Caco-2 (cell line): ENCODE data around the gene EPSTI1. TPM values are rescaled to one million over a fixed set of nuclear protein-coding genes. Genes with fewer than 3 reads are reported as not detected.

Experiments
- BruUV-seq: library from RNA; stranded (reverse); fragments of 400-500 nt; replicated peaks from 2 replicates; lab custom pipeline; 2021; lab: Mats Ljungman, UMichigan
- CTCF ChIA-PET: fragments of 300-600 bp; sonication (Branson Sonifier 250); formaldehyde crosslinking; loops from one replicate; lab custom pipeline; 2022; ENCODE audit warnings: antibody characterized with exemption; lab: Charles Lee
- POLR2A ChIA-PET: fragments of 300-600 bp; sonication (Branson Sonifier 250); formaldehyde crosslinking; loops from one replicate; lab custom pipeline; 2022; ENCODE audit warnings: antibody characterized with exemption; lab: Charles Lee
- DNase-seq, 2 experiments: peaks; one replicate each; pipeline versions ENCODE4 v3.0.0 to v3.0.0-alpha.2; 2020 to 2022
- H3K27me3 ChIP-seq: replicated peaks from 2 replicates; pipeline ENCODE4 v1.6.0; 2011; ENCODE audit warnings: low read length; ENCODE audit not compliant: control insufficient read depth, insufficient read depth
- H3K36me3 ChIP-seq: 2 replicates; pipeline ENCODE4 v1.5.1; 2011; ENCODE audit warnings: low read length; ENCODE audit not compliant: control insufficient read depth, insufficient read depth
- H3K4me1 ChIP-seq: fragments of 250-450 bp; sonication (Bioruptor Pico); 2 replicates; pipeline ENCODE4 v1.5.1; 2020; ENCODE audit warnings: mild to moderate bottlenecking
- H3K4me3 ChIP-seq: 2 replicates; pipeline ENCODE4 v1.5.1; 2011; ENCODE audit warnings: low read depth, mild to moderate bottlenecking, control low read depth, low read length
- H3K9me3 ChIP-seq: fragments of 250-450 bp; sonication (Bioruptor Pico); 2 replicates; pipeline ENCODE4 v1.5.1; 2020; ENCODE audit warnings: mild to moderate bottlenecking, moderate library complexity
- H3K27ac Mint-ChIP-seq: one replicate; pipeline ENCODE4 v1.8.0; 2022; ENCODE audit warnings: mixed read lengths; ENCODE audit not compliant: unreplicated experiment
- H3K27me3 Mint-ChIP-seq: one replicate; pipeline ENCODE4 v1.8.0; 2022; ENCODE audit warnings: mixed read lengths; ENCODE audit not compliant: insufficient read depth, unreplicated experiment
- H3K36me3 Mint-ChIP-seq: one replicate; pipeline ENCODE4 v1.8.0; 2022; ENCODE audit warnings: mild to moderate bottlenecking, mixed read lengths; ENCODE audit not compliant: insufficient read depth, unreplicated experiment
- H3K4me1 Mint-ChIP-seq: one replicate; pipeline ENCODE4 v1.8.0; 2022; ENCODE audit warnings: low read depth, mixed read lengths; ENCODE audit not compliant: unreplicated experiment
- H3K4me3 Mint-ChIP-seq: one replicate; pipeline ENCODE4 v1.8.0; 2022; ENCODE audit warnings: mild to moderate bottlenecking, moderate library complexity, mixed read lengths; ENCODE audit not compliant: unreplicated experiment
- H3K9me3 Mint-ChIP-seq: one replicate; pipeline ENCODE4 v1.8.0; 2022; ENCODE audit warnings: mixed read lengths; ENCODE audit not compliant: unreplicated experiment
- CTCF ChIP-seq, 2 experiments: fragments of 200-600 bp in 1 of 2; IDR thresholded peaks; 1 replicate in 1 of 2; 2 replicates in 1 of 2; pipeline versions ENCODE4 v1.5.1 to v1.8.0; 2011 to 2022; ENCODE audit warnings: antibody characterized with exemption in 1 of 2, control low read depth in 1 of 2, inconsistent platforms in 1 of 2, low read depth in 1 of 2, low read length in 1 of 2, mild to moderate bottlenecking in 1 of 2, moderate library complexity in 1 of 2; ENCODE audit not compliant: insufficient read depth in 1 of 2, severe bottlenecking in 1 of 2, unreplicated experiment in 1 of 2
- intact Hi-C: fragments of 100-400 bp; cut with micrococcal nuclease; formaldehyde crosslinking; loops from one replicate; pipeline ENCODE4 v1.10.0; 2022; ENCODE audit not compliant: unreplicated experiment
- total RNA-seq: library from RNA; stranded (reverse); gene quantifications from 2 replicates; pipeline ENCODE4 v1.2.3, GENCODE V29; 2022

Gene EPSTI1
- total RNA-seq, 1 experiment from 2014 or later = 86.5 TPM

- Mint-ChIP-seq H3K4me1 (peaks cover 23% of the 10 kb centered on the region), H3K27ac (peak overlapping the region; percentile 91), H3K9me3 (no peaks in the 10 kb centered on the region), H3K36me3 (peaks cover 7% of the 10 kb centered on the region), H3K4me3 (peak overlapping the region; percentile 91), H3K27me3 (no peaks in the 10 kb centered on the region)
- Histone ChIP-seq H3K4me3 (peak overlapping the region; percentile 59), H3K27me3 (no peaks in the 10 kb centered on the region), H3K9me3 (no peaks in the 10 kb centered on the region), H3K4me1 (peaks cover 41% of the 10 kb centered on the region), H3K36me3 (no peaks in the 10 kb centered on the region)
- no TSS peak for BruUV-seq
- intact Hi-C loops = no loop called here
- CTCF ChIA-PET = interaction anchor here (0.7 kb wide), 1 partner anchor 19 kb away, joined by 4 read pairs; no protein-coding TSS in a partner anchor
- TF ChIP-seq CTCF (IDR thresholded peaks at IDR 0.05; ENCODE audit: insufficient read depth in 1 of 2, low read depth in 1 of 2, low read length in 1 of 2, severe bottlenecking in 1 of 2, unreplicated experiment in 1 of 2) = no peak
- peak in 1 of 2 experiments; percentile 13 for DNase-seq
- POLR2A ChIA-PET = interaction anchor here (0.6 to 2.6 kb wide), 4 partner anchors 22 to 198 kb away, joined by 3 to 8 read pairs (median 5); partner anchors contain the start of gene DNAJC15
Observed at GRCh38 chr13:42990291-42991232, 1.5 kb downstream of the EPSTI1 start.

- Mint-ChIP-seq H3K4me3 (no peak overlapping the region), H3K27ac (no peak overlapping the region), H3K36me3 (peaks cover 10% of the 10 kb centered on the region), H3K9me3 (no peaks in the 10 kb centered on the region), H3K27me3 (no peaks in the 10 kb centered on the region), H3K4me1 (peaks cover 43% of the 10 kb centered on the region)
- DNase-seq = no peak
- CTCF ChIA-PET = interaction anchor here (1.5 kb wide), 1 partner anchor 17 kb away, joined by 4 read pairs; no protein-coding TSS in a partner anchor
- BruUV-seq = no TSS peak
- intact Hi-C loops = no loop called here
- Histone ChIP-seq H3K4me1 (peaks cover 50% of the 10 kb centered on the region), H3K27me3 (no peaks in the 10 kb centered on the region), H3K36me3 (no peaks in the 10 kb centered on the region), H3K4me3 (no peak overlapping the region), H3K9me3 (no peaks in the 10 kb centered on the region)
- no peak for TF ChIP-seq CTCF (IDR thresholded peaks at IDR 0.05; ENCODE audit: insufficient read depth in 1 of 2, low read depth in 1 of 2, low read length in 1 of 2, severe bottlenecking in 1 of 2, unreplicated experiment in 1 of 2)
- POLR2A ChIA-PET = no interaction called here
Observed at GRCh38 chr13:42986176-42986574, 5.9 kb downstream of the EPSTI1 start.

- BruUV-seq = no TSS peak
- no peak for TF ChIP-seq CTCF (IDR thresholded peaks at IDR 0.05; ENCODE audit: insufficient read depth in 1 of 2, low read depth in 1 of 2, low read length in 1 of 2, severe bottlenecking in 1 of 2, unreplicated experiment in 1 of 2)
- H3K4me1 Mint-ChIP-seq = peaks cover 48% of the 10 kb centered on the region
- ChIA-PET POLR2A (no interaction called here), CTCF (interaction anchor here (1.5 kb wide), 1 partner anchor 17 kb away, joined by 4 read pairs; no protein-coding TSS in a partner anchor)
- no peaks in the 10 kb centered on the region for H3K27me3 Mint-ChIP-seq
- H3K9me3 Mint-ChIP-seq = peaks cover under 1% of the 10 kb centered on the region
- intact Hi-C loops = no loop called here
- H3K4me3 ChIP-seq = no peak overlapping the region
- no peak overlapping the region for H3K4me3 Mint-ChIP-seq
- H3K36me3 Mint-ChIP-seq = peaks cover 10% of the 10 kb centered on the region
- H3K36me3 ChIP-seq = no peaks in the 10 kb centered on the region
- DNase-seq = peak in 1 of 2 experiments; percentile 11
- peaks cover 51% of the 10 kb centered on the region for H3K4me1 ChIP-seq
- H3K27me3 ChIP-seq = no peaks in the 10 kb centered on the region
- no peak overlapping the region for H3K27ac Mint-ChIP-seq
- no peaks in the 10 kb centered on the region for H3K9me3 ChIP-seq
Observed at GRCh38 chr13:42985312-42986175, 6.5 kb downstream of the EPSTI1 start.
